ENCODE measurements around the gene PMVK. TPM values are rescaled to one million over a fixed set of nuclear protein-coding genes. Genes with fewer than 3 reads are reported as not detected.

PMVK gene
- total RNA-seq, 4 donors from 2014 or later: 15.0 to 28.2 (median 21.2) TPM

GRCh38 chr1:154958036-154958435, 21.5 kb upstream of the PMVK start:
- Histone ChIP-seq H3K4me1 (peaks cover 69 to 73% of the 10 kb centered on the region in 2 donors), H3K27me3 (no peaks in the 10 kb centered on the region), H3K36me3 (peaks cover 0 to 4% of the 10 kb centered on the region in 2 donors), H3K27ac (peak overlapping the region; percentile 72 to 78 (median 72)), H3K4me3 (replicated peaks in 1 of 3) (no peak overlapping the region), H3K9me3 (no peaks in the 10 kb centered on the region)
- no peak for DNase-seq
- TF ChIP-seq POLR2A (IDR thresholded peaks at IDR 0.05): no peak
- TF ChIP-seq CTCF (IDR thresholded peaks at IDR 0.05): no peak
- intact Hi-C loops (cut with DNase I): no loop called here
- whole genome bisulfite sequencing, 2 donors: 74 to 82% methylated on average over 2 of the region's 2 CpGs

- WGBS, 2 donors: 51 to 52% methylated on average over 9 of the region's 9 CpGs
- DNase-seq: no peak
- H3K27me3 ChIP-seq: no peaks in the 10 kb centered on the region
- intact Hi-C loops (cut with DNase I): no loop called here
- TF ChIP-seq CTCF (IDR thresholded peaks at IDR 0.05) (no peak), POLR2A (IDR thresholded peaks at IDR 0.05) (no peak)
- no peak overlapping the region for H3K4me3 ChIP-seq (replicated peaks in 1 of 3)
- H3K27ac ChIP-seq: peak overlapping the region; percentile 41 to 83 (median 60)
- peaks cover 62 to 68% of the 10 kb centered on the region in 2 donors for H3K4me1 ChIP-seq
- peaks cover 0 to 4% of the 10 kb centered on the region in 2 donors for H3K36me3 ChIP-seq
- no peaks in the 10 kb centered on the region for H3K9me3 ChIP-seq
Measured at GRCh38 chr1:154957091-154957657, 20.7 kb upstream of the PMVK start.

- Histone ChIP-seq H3K9me3 (no peaks in the 10 kb centered on the region), H3K36me3 (peaks cover 0 to 4% of the 10 kb centered on the region in 2 donors), H3K4me1 (peaks cover 61 to 68% of the 10 kb centered on the region in 2 donors), H3K4me3 (replicated peaks in 1 of 3) (peak overlapping the region in 1 of 3 donors; percentile 45), H3K27ac (peak overlapping the region; percentile 41 to 83 (median 60)), H3K27me3 (no peaks in the 10 kb centered on the region)
- DNase-seq: peak; percentile 63 to 65
- WGBS, 2 donors: 6 to 13% methylated on average over 4 to 6 of the region's 6 CpGs
- intact Hi-C loops (cut with DNase I): no loop called here
- TF ChIP-seq CTCF (IDR thresholded peaks at IDR 0.05) (no peak), POLR2A (IDR thresholded peaks at IDR 0.05) (no peak)
Measured at GRCh38 chr1:154956544-154956941, 20.0 kb upstream of the PMVK start.

- no peaks in the 10 kb centered on the region for H3K9me3 ChIP-seq
- DNase-seq: peak; percentile 81 to 83
- WGBS, 2 donors: 0% methylated on average over 18 of the region's 18 CpGs
- peak within 1 kb of the TSS in 2 of 3 donors; percentile 5 to 45 for H3K4me3 ChIP-seq (replicated peaks in 1 of 3)
- peak within 1 kb of the TSS; percentile 41 to 83 (median 60) for H3K27ac ChIP-seq
- peaks cover 60 to 68% of the 10 kb centered on the region in 2 donors for H3K4me1 ChIP-seq
- H3K27me3 ChIP-seq: no peaks in the 10 kb centered on the region
- TF ChIP-seq CTCF (IDR thresholded peaks at IDR 0.05): peak in 2 of 6 experiments; percentile 10 to 23
- TF ChIP-seq POLR2A (IDR thresholded peaks at IDR 0.05): peak; percentile 17 to 75
- intact Hi-C loops (cut with DNase I): no loop called here
- H3K36me3 ChIP-seq: peaks cover 3 to 4% of the 10 kb centered on the region in 2 donors
Measured at GRCh38 chr1:154955718-154956543, 19.4 kb upstream of the PMVK start, which contains the start of gene PBXIP1. Gene PBXIP1, minus strand, starts transcription at chr1:154956099. Its CDS starts 2,378 bp downstream, at chr1:154953721.

Data from thyroid gland (tissue), 4 donors.